Muscle layer of colon (tissue), 2 donors: ENCODE data around the gene PEX13.
A peak's percentile ranks its signal among the peaks of the same experiment; 100 is the strongest.
"Not testable (repeated sequence)": the region's sequence is repeated elsewhere in the genome, so short reads cannot be mapped to it uniquely, and the experiment has no call there.

ENCODE experiments used
- H3K27ac ChIP-seq: one replicate; pipeline ENCODE4 v1.7.0; 2013; ENCODE audit warnings: low read depth, mild to moderate bottlenecking, low read length, moderate library complexity
- H3K27me3 ChIP-seq, 2 donors: one replicate each; pipeline ENCODE4 v1.7.0; 2013; ENCODE audit warnings: low read length in 2 of 2, mild to moderate bottlenecking in 2 of 2; ENCODE audit not compliant: insufficient read depth in 2 of 2, control insufficient read depth in 1 of 2
- H3K36me3 ChIP-seq: one replicate; pipeline ENCODE4 v1.7.0; 2013; ENCODE audit warnings: mild to moderate bottlenecking, low read length; ENCODE audit not compliant: insufficient read depth
- H3K4me1 ChIP-seq: one replicate; pipeline ENCODE4 v1.7.0; 2013; ENCODE audit warnings: mild to moderate bottlenecking, low read length; ENCODE audit not compliant: insufficient read depth
- H3K4me3 ChIP-seq, 2 donors: one replicate each; pipeline ENCODE4 v1.7.0; 2013; ENCODE audit warnings: low read length in 2 of 2, low read depth in 1 of 2, mild to moderate bottlenecking in 1 of 2, moderate library complexity in 1 of 2
- H3K9ac ChIP-seq: one replicate; pipeline ENCODE4 v1.7.0; 2013; ENCODE audit warnings: low read length
- H3K9me3 ChIP-seq: one replicate; pipeline ENCODE4 v1.7.0; 2013; ENCODE audit warnings: mild to moderate bottlenecking, low read length
- donor health status: abdominal sarcoma.
- donor health status: Adenocarcinoma of cecum.

Gene PEX13, protein sequence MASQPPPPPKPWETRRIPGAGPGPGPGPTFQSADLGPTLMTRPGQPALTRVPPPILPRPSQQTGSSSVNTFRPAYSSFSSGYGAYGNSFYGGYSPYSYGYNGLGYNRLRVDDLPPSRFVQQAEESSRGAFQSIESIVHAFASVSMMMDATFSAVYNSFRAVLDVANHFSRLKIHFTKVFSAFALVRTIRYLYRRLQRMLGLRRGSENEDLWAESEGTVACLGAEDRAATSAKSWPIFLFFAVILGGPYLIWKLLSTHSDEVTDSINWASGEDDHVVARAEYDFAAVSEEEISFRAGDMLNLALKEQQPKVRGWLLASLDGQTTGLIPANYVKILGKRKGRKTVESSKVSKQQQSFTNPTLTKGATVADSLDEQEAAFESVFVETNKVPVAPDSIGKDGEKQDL

DNA sequence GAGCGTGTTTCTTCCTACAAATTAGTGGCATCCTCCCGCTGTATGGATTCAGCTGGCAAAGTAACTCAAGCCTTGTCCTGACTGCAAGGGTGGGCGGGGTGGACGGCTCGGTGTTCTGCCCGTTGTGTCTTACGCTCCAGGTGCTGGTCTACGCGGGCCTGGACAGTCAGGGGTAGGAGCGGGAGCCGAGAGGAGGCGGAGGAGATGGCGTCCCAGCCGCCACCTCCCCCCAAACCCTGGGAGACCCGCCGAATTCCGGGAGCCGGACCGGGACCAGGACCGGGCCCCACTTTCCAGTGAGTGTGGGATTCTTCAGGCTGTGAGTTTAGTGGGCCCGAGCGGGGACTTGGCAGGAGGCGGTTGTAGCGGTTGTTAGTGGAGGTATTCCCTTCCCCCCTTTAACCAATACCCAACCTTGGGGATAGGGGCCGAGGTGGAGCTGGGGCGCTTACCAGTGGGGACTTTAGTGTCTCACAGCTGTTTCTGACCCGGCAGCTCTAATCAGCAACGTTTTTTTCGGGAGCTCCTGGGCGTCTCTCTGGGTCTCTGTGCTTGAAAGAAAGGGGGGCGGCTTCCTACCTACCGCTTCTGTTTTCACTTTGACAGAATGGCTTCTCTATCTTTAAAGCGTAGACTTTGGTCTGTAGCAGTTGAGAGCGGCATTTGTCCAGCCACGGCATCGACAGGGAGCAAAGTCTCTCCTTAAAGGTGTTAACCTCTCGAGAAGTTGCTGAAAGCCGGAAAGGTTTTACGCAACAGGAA is at the start of gene PEX13, which contains the start of gene PUS10:
Gene PEX13 (plus strand): TSS at position 165 of the 762 bp plus-strand sequence. CDS start 40 bp downstream, at position 205.
Gene PUS10 (minus strand): TSS at position 700 of the 762 bp plus-strand sequence. CDS start 6,365 bp downstream, outside the sequence.
- Histone ChIP-seq H3K36me3 (no peaks in the 10 kb centered on the region), H3K9me3 (no peaks in the 10 kb centered on the region), H3K4me3 (peak within 1 kb of the TSS; percentile 83 to 100), H3K9ac (peak within 1 kb of the TSS; percentile 94), H3K4me1 (no peaks in the 10 kb centered on the region), H3K27ac (peak within 1 kb of the TSS; percentile 71), H3K27me3 (no peaks in the 10 kb centered on the region)

DNA sequence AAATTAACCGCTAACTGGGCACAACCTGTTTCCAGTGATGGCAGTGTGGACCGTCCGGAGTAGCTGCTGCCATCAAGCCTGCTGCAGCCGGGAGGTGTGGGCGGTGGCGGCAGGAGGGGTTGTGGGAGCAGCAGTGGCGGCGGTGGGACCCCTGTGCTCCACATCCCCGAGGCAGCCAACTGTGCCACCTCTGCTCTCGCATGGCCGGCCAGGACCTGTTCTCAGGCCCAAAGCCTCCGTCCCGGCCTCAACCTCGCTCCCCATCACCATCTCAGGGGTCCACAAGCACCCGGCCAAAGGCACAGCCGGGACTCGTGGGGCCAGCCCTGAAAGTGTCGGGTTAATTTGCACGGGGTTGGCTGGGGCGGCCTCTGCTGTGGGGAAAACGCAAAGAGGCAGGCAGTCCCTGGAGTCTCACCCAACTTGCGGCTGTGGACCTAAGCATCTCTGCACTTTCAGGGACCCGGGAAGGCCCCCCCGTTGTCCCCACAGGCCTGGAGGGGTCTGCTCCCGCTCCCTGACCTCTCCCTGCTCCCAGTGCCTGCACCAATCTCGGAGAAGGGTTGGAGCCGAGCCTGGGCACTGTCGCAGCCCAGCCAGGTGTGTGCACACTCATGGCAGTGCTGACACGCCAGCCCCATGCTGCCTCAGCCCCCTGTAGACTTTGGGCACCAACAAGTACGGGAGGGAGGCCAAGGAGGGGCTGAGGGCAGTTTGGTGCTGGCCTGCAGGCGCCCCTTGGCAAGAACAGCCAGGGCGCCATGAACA is 44.4 kb upstream of the PEX13 start:
- Histone ChIP-seq H3K9ac (no peak overlapping the region), H3K4me3 (no peak overlapping the region), H3K36me3 (no peaks in the 10 kb centered on the region), H3K27me3 (no peaks in the 10 kb centered on the region), H3K4me1 (no peaks in the 10 kb centered on the region), H3K27ac (no peak overlapping the region), H3K9me3 (no peaks in the 10 kb centered on the region)

DNA sequence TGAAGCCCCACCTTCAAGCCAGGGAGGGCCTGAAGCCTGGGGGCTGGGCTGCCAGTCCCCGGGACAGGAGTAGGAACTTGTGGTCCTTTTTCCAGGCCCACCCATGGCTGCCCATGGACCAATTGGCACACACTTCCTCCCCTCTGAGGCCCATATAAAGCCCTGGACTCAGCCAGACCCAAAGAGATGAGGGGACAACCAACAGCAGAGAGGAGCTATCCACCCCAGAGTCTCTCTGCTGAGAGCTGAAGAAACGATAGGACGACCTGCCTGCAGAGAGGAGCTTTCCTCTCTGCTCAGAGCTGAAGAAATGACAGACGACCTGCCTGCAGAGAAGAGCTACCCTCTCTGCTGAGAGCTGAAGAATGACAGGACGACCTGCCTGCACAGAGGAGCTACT is 43.8 kb upstream of the PEX13 start:
- no peaks in the 10 kb centered on the region for H3K4me1 ChIP-seq
- no peaks in the 10 kb centered on the region for H3K9me3 ChIP-seq
- no peak overlapping the region for H3K27ac ChIP-seq
- no peaks in the 10 kb centered on the region for H3K27me3 ChIP-seq
- no peak overlapping the region for H3K9ac ChIP-seq
- no peaks in the 10 kb centered on the region for H3K36me3 ChIP-seq
- no peak overlapping the region for H3K4me3 ChIP-seq

DNA sequence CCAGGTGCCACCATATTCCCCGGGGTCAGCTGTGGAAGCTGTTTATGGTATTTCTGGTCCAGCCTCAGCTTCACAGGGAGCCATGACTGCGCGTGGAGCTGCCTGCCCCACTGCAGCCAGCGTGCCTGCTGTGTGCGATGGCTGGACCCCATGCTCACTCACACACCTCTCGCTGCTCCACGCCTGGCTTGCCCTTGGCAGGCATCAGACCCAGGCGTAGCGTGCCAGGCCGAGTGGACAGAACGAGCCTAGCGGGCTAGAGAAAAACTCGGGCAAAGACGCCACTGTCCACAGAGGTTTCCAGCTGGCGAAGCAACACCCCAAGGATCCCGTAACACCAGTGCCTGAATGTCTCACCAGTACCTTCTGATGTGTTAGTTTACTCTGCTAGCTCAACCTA is 42.9 kb upstream of the PEX13 start:
- H3K9ac ChIP-seq = no peak overlapping the region
- H3K4me3 ChIP-seq = no peak overlapping the region
- no peak overlapping the region for H3K27ac ChIP-seq
- H3K36me3 ChIP-seq = no peaks in the 10 kb centered on the region
- no peaks in the 10 kb centered on the region for H3K4me1 ChIP-seq
- no peaks in the 10 kb centered on the region for H3K9me3 ChIP-seq
- no peaks in the 10 kb centered on the region for H3K27me3 ChIP-seq

DNA sequence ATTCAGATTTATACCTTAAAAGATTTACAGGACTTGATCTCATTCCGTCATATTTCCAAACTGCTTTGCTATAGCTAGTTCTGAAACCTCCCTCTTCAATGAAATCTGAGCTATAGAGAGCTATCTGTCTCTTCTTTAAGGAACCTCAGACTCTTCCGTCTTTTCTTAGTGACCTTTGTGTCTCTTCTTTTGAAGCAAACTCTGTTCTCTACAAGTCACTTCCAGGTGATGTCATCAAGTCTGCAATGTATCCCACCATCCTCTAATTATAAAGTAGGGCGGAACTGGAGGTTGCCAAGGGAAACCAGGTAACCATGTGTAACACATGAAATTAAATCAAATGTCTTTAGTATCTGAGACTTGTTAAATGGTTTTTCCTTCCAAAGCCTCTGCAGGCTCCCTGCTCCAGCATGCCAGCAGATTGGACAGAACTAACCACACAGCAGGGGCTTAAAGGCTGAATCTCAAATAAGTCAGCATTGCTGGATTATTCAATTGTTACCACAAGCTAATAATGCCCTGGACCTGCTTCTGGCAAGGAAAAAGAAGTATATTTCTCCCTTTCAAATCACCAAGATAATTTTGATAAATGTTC is 41.2 kb upstream of the PEX13 start:
- Histone ChIP-seq H3K36me3 (no peaks in the 10 kb centered on the region), H3K27ac (no peak overlapping the region), H3K4me1 (no peaks in the 10 kb centered on the region), H3K4me3 (no peak overlapping the region), H3K27me3 (no peaks in the 10 kb centered on the region), H3K9ac (no peak overlapping the region), H3K9me3 (no peaks in the 10 kb centered on the region)

DNA sequence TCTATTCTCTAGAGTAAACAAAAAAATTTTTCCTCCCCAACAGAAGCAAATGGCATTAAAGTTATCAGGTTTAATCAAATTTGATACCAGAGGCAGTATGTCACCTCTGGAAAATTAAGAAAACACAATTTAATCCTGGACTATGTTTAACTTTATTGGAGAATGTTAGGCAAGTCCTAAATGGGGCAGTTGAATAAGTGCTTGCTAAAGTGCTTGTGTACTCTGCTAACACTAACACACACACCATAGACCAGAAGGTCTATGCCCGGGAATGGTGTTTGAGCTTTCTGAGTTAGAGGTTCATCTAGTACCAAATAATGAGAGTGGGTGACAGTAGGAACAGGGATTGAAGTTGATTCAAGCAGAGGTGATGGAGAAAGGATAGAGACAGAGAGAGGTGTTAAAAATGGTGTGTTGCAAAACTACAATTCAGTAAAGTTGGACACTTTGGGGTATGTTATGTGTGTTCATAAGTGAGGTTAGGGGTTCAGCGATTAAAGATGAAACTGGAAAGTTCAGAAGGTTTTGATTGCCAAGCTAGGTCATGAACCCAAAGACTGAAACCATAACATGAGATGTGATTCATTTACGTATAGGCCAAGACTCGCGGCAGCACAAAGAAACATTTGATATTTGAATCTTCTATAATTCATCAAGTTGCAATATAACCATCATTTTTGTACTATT is 40.5 kb upstream of the PEX13 start:
- no peaks in the 10 kb centered on the region for H3K27me3 ChIP-seq

DNA sequence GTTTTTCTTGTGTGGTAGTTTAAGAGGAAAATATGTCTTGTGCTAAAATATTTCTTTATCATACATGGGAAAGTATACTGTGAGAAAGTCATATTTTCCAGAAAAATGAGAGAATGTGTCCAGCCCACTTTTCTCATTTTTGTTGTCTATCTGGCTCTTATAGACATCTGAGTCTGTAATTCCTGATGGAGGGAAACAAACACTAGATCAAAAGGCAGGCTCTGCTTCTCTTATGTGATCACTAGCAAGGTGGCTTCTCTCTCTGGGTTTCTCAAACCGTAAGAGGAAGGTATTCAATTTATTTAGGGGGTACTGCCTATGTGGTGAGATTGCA is 40.0 kb upstream of the PEX13 start:
- Histone ChIP-seq H3K4me1 (no peaks in the 10 kb centered on the region), H3K27ac (no peak overlapping the region), H3K4me3 (no peak overlapping the region), H3K27me3 (no peaks in the 10 kb centered on the region), H3K9ac (no peak overlapping the region), H3K9me3 (no peaks in the 10 kb centered on the region), H3K36me3 (no peaks in the 10 kb centered on the region)

More for the DNA sequence above, 40.5 kb upstream of the PEX13 start:
- Histone ChIP-seq H3K36me3 (no peaks in the 10 kb centered on the region), H3K27ac (no peak overlapping the region), H3K9ac (no peak overlapping the region), H3K4me3 (no peak overlapping the region), H3K9me3 (no peaks in the 10 kb centered on the region), H3K4me1 (no peaks in the 10 kb centered on the region)

DNA sequence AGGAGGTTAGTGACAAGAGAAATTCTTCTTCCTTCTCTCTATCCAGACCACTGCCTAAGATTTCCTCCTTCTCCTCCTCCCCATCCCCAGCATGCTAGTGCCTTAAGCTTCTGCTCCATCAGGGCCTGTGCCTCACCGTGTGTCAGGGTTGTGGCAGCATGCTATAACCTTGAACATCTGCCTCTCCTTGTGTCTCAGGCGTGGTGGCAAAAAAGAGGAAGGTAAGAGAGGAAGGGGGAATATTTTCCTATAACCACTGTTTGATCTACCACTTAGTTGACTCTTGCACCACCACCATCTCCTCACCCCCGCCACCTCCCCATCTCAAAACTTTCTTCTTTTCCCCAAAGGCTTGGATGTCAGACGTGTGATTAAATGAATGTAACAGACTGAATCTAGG is 38.3 kb upstream of the PEX13 start:
- H3K27ac ChIP-seq = no peak overlapping the region
- H3K4me3 ChIP-seq = no peak overlapping the region
- no peaks in the 10 kb centered on the region for H3K27me3 ChIP-seq
- no peaks in the 10 kb centered on the region for H3K36me3 ChIP-seq
- H3K9ac ChIP-seq = no peak overlapping the region
- H3K9me3 ChIP-seq = no peaks in the 10 kb centered on the region
- H3K4me1 ChIP-seq = no peaks in the 10 kb centered on the region

DNA sequence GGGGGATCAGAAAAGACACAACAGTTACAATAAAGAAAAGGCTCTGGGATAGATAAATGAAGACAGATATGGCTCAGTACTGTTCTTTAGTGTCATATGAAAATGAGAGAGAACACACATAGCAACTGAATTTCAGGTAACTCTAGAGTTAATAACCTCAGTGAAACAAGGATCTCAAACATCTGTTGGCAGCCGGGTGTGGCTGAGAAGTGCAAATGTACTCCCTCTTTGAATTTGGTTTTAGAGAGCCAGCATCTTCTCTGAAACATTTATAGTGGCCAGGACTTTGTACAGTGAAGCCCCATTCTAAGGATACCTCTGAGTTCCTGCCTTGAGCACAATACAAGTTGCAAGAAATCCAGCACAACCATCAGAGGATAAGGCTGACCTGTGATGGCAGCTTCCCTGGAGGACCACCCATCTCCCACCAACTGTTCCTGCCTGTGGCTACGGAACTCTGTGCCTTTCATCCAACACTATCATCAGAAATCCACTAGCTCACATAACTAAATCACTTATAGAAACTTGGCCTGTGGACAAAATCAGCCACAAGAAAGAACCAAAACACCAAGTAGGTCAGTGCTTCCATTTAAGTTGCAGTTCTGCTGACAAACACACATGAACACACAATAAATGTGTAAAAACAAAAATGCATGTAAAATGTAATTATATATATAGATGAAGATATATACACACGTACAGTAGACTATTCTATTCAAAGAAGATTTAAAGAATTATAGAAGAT is 37.3 kb upstream of the PEX13 start:
- no peak overlapping the region for H3K27ac ChIP-seq
- no peaks in the 10 kb centered on the region for H3K36me3 ChIP-seq
- H3K27me3 ChIP-seq = no peaks in the 10 kb centered on the region
- H3K9ac ChIP-seq = no peak overlapping the region
- no peaks in the 10 kb centered on the region for H3K4me1 ChIP-seq
- H3K4me3 ChIP-seq = no peak overlapping the region
- no peaks in the 10 kb centered on the region for H3K9me3 ChIP-seq

DNA sequence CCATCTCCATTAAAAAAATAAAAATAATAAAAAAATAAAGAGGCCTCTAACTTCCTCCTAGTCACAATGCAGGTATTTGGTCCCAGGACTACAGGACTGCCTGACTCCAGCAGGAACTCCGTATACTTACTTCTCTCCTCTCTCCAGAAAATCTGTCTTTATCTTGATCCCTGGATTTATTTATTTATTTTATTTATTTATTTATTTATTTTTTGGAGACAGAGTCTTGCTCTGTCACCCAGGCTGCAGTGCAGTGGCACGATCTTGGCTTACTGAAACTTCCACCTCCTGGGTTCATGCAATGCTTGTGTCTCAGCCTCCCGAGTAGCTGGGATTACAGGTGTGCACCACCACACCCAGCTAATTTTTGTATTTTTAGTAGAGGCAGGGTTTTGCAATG is 35.5 kb upstream of the PEX13 start:
- H3K4me1 ChIP-seq, H3K36me3 ChIP-seq, H3K27me3 ChIP-seq: not testable (repeated sequence)

More for the DNA sequence above, 35.5 kb upstream of the PEX13 start:
- H3K4me3 ChIP-seq, H3K9ac ChIP-seq, H3K9me3 ChIP-seq, H3K27ac ChIP-seq: not testable (repeated sequence)
